ENCODE results near the gene JAKMIP1. TPM values are rescaled to one million over a fixed set of nuclear protein-coding genes. Genes with fewer than 3 reads are reported as not detected.
"Not testable (repeated sequence)": the region's sequence is repeated elsewhere in the genome, so short reads cannot be mapped to it uniquely, and the experiment has no call there.

The JAKMIP1 gene
- total RNA-seq, 1 donor from 2014 or later = 11.3 TPM

DNA sequence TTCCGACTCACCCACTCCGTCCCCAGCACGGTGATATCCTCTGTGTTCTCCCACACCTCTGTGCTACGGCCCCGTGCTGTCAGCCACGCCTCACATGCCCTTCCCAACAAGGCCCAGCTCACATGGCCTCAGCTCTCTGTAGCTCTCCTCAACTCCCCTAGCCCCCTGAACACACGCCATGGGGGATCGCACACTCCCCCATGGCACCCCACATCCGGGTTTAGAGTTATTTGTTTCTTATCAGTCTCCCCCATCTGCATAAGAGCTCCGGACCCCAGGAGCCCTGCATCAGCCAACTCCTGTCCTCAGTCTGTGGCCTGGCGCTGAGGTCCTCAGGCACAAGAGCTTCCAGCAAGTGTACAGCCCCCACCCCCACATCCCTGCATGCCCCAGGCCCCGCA lies 189.1 kb downstream of the JAKMIP1 start:
- DNase-seq (ENCODE audit: low spot score) = no peak
- intact Hi-C loops (cut with micrococcal nuclease) = no loop called here
- no peaks in the 10 kb centered on the region for H3K36me3 Mint-ChIP-seq (ENCODE audit: low read depth)
- peaks cover 12% of the 10 kb centered on the region for H3K27me3 Mint-ChIP-seq (ENCODE audit: low read depth)
- H3K27ac Mint-ChIP-seq = no peak overlapping the region
- no peak overlapping the region for H3K4me3 Mint-ChIP-seq (ENCODE audit: low read depth)
- peaks cover 2% of the 10 kb centered on the region for H3K4me1 Mint-ChIP-seq (ENCODE audit: low read depth)
- no peaks in the 10 kb centered on the region for H3K9me3 Mint-ChIP-seq

DNA sequence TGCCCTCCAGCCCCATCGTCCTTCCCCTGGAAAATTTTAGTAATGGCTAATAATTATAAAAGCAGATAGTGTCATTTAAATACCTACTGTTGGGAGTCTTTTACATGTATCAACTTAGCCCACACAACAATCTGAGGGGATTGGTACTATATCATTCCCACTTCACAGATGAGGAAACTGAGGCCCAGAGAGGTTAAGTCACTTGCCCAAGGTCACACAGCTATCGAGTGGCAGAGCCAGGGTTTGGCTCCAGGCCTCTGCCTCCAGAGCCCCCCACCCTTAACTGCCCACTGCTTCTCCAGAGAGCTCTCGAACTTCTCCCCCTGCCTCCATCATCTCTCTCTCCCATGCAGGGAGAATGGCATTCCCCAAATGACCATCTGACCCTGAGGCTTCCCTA lies 189.6 kb downstream of the JAKMIP1 start:
- Mint-ChIP-seq H3K27me3 (ENCODE audit: low read depth) (peaks cover 12% of the 10 kb centered on the region), H3K27ac (no peak overlapping the region), H3K36me3 (ENCODE audit: low read depth) (no peaks in the 10 kb centered on the region), H3K4me3 (ENCODE audit: low read depth) (no peak overlapping the region), H3K9me3 (no peaks in the 10 kb centered on the region), H3K4me1 (ENCODE audit: low read depth) (peaks cover 2% of the 10 kb centered on the region)
- intact Hi-C loops (cut with micrococcal nuclease) = no loop called here
- DNase-seq (ENCODE audit: low spot score) = no peak

DNA sequence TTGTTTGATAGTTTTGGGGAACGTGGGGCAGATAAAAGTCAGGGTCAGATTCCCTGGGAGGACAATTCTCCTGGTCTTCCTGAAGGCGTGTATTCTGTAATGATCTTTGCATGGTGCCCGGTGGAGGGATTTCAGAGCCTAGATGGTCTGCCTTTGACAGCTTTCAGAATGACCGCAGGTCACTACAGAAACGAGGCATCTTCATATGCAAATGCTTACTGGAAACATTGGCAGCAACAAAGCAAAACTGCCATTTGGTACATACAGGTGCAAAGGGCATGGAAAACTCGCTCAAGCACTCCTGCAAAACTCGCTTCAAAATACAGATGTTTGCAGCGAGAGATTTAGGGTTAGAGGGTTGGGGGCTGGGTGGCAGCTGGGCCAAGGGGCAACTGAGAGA lies 190.9 kb downstream of the JAKMIP1 start:
- Mint-ChIP-seq H3K27me3 (ENCODE audit: low read depth) (peaks cover 12% of the 10 kb centered on the region), H3K4me1 (ENCODE audit: low read depth) (peaks cover 2% of the 10 kb centered on the region), H3K4me3 (ENCODE audit: low read depth) (no peak overlapping the region), H3K27ac (no peak overlapping the region), H3K9me3 (no peaks in the 10 kb centered on the region), H3K36me3 (ENCODE audit: low read depth) (no peaks in the 10 kb centered on the region)
- no peak for DNase-seq (ENCODE audit: low spot score)
- intact Hi-C loops (cut with micrococcal nuclease) = no loop called here

DNA sequence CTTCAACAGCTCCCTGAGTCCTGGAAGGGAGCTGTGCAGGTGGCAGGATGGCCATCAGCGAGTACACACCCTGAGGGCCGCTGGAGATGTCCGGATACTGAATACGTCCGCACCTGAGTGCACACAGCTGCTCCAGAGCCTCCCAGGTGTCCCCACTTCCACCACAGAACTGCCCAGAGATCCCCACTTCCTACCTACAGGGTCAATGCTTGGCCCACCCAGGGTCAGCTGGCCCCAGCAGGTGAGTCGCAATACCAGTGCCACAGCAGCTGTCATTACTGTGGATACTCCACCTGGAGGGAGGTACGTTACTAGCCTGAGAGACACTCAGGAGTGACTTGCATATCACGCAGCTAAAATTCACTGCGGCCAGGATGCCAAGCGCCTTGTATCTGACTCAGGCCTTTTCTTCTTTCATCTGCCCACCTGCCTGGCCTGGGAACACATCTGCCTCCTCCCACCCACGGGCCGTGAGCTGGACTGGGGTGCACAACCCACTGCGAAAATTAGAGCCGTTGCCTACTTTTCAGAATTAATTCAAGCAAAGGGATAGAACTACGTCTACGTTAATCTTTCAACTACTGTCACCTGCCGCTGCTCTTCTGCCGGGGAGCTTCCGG lies 191.5 kb downstream of the JAKMIP1 start:
- peaks cover 2% of the 10 kb centered on the region for H3K4me1 Mint-ChIP-seq (ENCODE audit: low read depth)
- no peak for DNase-seq (ENCODE audit: low spot score)
- no peaks in the 10 kb centered on the region for H3K9me3 Mint-ChIP-seq
- intact Hi-C loops (cut with micrococcal nuclease) = no loop called here
- no peaks in the 10 kb centered on the region for H3K36me3 Mint-ChIP-seq (ENCODE audit: low read depth)
- peaks cover 12% of the 10 kb centered on the region for H3K27me3 Mint-ChIP-seq (ENCODE audit: low read depth)
- H3K27ac Mint-ChIP-seq = no peak overlapping the region
- H3K4me3 Mint-ChIP-seq (ENCODE audit: low read depth) = no peak overlapping the region

DNA sequence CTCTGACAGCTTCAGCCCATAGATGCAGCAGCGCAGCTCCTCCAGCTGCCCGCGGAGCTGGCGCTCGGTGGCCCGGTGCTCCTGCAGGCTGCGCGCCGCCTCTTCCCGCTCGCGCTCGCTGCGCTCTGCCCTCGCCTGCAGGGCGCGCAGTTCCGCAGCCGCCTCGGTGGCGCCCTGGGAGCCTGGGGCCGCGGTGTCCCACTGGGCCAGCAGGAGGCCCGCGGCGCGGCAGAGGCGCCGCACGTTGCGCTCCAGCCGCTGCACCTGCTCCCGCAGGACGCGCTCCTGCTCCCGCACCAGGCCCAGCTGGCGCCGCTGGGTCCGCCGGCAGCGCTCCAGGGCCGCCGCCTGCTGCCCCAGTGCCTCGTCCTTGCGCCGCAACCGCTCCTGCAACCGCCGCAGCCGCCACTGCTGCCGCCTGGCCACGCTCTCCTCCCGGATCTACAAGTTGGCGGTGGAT lies 192.2 kb downstream of the JAKMIP1 start:
- DNase-seq (ENCODE audit: low spot score) = no peak
- H3K27me3 Mint-ChIP-seq (ENCODE audit: low read depth) = peaks cover 12% of the 10 kb centered on the region
- H3K9me3 Mint-ChIP-seq = no peaks in the 10 kb centered on the region
- no peak overlapping the region for H3K27ac Mint-ChIP-seq
- H3K36me3 Mint-ChIP-seq (ENCODE audit: low read depth) = no peaks in the 10 kb centered on the region
- peaks cover 2% of the 10 kb centered on the region for H3K4me1 Mint-ChIP-seq (ENCODE audit: low read depth)
- intact Hi-C loops (cut with micrococcal nuclease) = no loop called here
- H3K4me3 Mint-ChIP-seq (ENCODE audit: low read depth) = no peak overlapping the region

DNA sequence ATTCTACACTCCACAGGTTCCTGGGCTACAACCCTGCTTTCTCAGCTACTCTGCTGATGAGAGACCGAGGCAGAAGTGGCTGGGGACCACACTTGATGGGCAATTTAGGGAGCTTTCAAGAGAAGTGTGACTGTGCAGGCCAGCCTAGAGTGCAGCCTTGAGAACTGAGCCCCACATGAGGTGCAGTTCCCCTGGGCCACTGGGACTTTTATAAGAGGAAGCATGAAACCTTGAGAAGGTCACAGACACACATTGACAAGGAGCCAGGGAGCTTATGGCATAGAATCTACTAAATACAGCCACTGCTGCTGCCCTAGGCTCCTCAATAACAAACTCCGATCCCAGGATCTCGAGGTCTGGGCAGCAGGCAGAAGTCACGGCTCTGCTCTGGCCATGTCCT lies 195.2 kb downstream of the JAKMIP1 start:
- H3K9me3 Mint-ChIP-seq = no peaks in the 10 kb centered on the region
- no peaks in the 10 kb centered on the region for H3K4me1 Mint-ChIP-seq (ENCODE audit: low read depth)
- no peak for DNase-seq (ENCODE audit: low spot score)
- no peaks in the 10 kb centered on the region for H3K36me3 Mint-ChIP-seq (ENCODE audit: low read depth)
- peaks cover 12% of the 10 kb centered on the region for H3K27me3 Mint-ChIP-seq (ENCODE audit: low read depth)
- intact Hi-C loops (cut with micrococcal nuclease) = no loop called here
- H3K27ac Mint-ChIP-seq = no peak overlapping the region
- H3K4me3 Mint-ChIP-seq (ENCODE audit: low read depth) = no peak overlapping the region

DNA sequence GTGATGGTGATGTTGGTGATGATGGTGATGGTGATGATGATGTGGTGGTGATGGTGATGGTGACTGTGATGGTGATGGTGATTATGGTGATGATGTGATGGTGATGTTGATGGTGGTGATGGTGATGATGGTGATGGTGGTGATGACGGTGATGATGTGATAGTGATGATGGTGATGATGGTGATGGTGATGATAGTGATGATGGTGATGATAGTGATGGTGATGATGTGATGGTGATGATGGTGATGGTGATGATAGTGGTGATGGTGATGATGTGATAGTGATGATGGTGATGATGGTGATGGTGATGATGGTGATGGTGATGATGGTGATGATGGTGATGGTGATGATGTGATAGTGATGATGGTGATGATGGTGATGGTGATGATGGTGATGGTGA lies 196.9 kb downstream of the JAKMIP1 start:
- H3K4me3 Mint-ChIP-seq (ENCODE audit: low read depth); H3K9me3 Mint-ChIP-seq; H3K27ac Mint-ChIP-seq; H3K27me3 Mint-ChIP-seq (ENCODE audit: low read depth); H3K36me3 Mint-ChIP-seq (ENCODE audit: low read depth); intact Hi-C loops (cut with micrococcal nuclease); DNase-seq (ENCODE audit: low spot score); H3K4me1 Mint-ChIP-seq (ENCODE audit: low read depth): not testable (repeated sequence)

DNA sequence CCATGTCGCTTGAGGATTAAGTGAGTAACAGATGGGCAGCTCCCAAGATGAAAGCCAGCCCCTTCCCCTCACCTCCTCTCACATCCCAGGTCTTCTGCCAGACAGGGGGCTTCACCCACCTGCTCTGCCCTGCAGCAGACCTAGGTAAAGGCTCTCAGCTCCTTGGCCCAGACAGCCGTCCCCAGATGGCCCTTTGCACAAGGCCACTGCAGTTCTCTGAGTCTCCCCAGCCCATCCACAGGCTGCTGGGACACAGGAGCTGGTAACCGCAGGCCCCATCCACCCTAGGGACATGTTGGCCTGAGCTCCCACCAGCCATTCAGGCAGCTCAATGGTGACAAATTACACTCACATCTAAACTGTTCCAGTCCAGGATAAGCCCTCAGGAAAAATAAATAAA lies 197.4 kb downstream of the JAKMIP1 start:
- Mint-ChIP-seq H3K27ac (no peak overlapping the region), H3K36me3 (ENCODE audit: low read depth) (no peaks in the 10 kb centered on the region), H3K9me3 (no peaks in the 10 kb centered on the region), H3K27me3 (ENCODE audit: low read depth) (peaks cover 6% of the 10 kb centered on the region), H3K4me3 (ENCODE audit: low read depth) (no peak overlapping the region), H3K4me1 (ENCODE audit: low read depth) (no peaks in the 10 kb centered on the region)
- intact Hi-C loops (cut with micrococcal nuclease) = no loop called here
- DNase-seq (ENCODE audit: low spot score) = no peak

DNA sequence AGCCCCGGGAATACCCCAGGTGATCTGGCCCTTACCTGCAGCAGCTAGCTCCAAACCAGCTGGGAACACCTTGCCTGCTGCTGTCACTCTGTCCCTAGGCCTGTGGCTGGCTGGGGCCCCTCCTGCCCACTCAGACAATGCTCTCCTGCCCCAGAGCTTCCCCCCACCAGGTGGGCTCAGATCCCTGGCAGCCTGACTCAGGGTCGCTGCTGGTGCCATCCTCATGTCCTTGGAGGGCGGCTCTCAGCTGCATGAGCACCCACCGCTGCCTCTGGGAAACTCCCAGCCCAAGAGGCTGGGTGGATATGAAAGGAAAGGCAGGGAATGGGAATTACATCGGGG lies 197.9 kb downstream of the JAKMIP1 start:
- H3K27me3 Mint-ChIP-seq (ENCODE audit: low read depth) = peaks cover 5% of the 10 kb centered on the region
- intact Hi-C loops (cut with micrococcal nuclease) = no loop called here
- H3K36me3 Mint-ChIP-seq (ENCODE audit: low read depth) = no peaks in the 10 kb centered on the region
- H3K9me3 Mint-ChIP-seq = no peaks in the 10 kb centered on the region
- no peak overlapping the region for H3K4me3 Mint-ChIP-seq (ENCODE audit: low read depth)
- no peaks in the 10 kb centered on the region for H3K4me1 Mint-ChIP-seq (ENCODE audit: low read depth)
- no peak for DNase-seq (ENCODE audit: low spot score)
- no peak overlapping the region for H3K27ac Mint-ChIP-seq

DNA sequence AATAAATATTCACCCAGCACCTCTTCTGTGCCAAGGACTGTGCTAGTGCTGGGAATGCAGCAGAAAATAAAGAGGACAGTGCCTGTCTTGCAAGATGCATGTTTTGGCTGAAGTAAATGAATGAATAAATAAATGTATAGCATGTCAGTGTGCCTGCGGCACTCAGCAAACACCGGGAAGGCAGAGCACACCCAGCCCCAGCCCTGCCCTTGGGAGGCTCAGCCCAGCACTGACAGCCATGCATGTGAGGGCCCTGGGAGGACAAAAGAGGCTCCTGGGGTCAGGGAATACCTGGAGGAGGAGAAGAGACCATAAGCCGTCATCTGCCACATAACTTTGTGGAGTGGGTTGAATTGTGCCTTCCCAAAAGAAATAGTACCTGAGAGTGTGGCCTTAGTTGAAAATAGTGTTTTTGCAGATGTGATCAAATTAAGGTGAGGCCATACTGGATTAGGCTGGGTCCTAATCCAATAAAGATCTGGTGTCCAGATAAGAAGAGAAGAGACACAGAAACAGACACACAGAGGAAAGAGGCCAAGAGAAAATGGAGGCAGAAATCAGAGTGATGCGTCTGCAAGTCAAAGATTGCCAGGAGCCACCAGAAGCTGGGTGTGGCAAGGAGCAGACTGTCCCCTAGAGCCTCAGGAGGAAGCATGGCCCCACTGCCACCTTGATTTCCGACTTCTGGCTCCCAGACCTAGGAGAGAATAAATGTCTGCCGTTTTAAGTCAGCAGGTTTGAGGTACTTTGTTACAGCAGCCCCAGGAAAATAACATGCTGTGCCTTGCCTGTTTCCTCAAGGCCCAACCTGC lies 198.5 kb downstream of the JAKMIP1 start:
- intact Hi-C loops (cut with micrococcal nuclease) = no loop called here
- no peak overlapping the region for H3K4me3 Mint-ChIP-seq (ENCODE audit: low read depth)
- H3K36me3 Mint-ChIP-seq (ENCODE audit: low read depth) = no peaks in the 10 kb centered on the region
- H3K27ac Mint-ChIP-seq = no peak overlapping the region
- no peaks in the 10 kb centered on the region for H3K4me1 Mint-ChIP-seq (ENCODE audit: low read depth)
- H3K27me3 Mint-ChIP-seq (ENCODE audit: low read depth) = peaks cover 1% of the 10 kb centered on the region
- no peaks in the 10 kb centered on the region for H3K9me3 Mint-ChIP-seq
- DNase-seq (ENCODE audit: low spot score) = no peak

DNA sequence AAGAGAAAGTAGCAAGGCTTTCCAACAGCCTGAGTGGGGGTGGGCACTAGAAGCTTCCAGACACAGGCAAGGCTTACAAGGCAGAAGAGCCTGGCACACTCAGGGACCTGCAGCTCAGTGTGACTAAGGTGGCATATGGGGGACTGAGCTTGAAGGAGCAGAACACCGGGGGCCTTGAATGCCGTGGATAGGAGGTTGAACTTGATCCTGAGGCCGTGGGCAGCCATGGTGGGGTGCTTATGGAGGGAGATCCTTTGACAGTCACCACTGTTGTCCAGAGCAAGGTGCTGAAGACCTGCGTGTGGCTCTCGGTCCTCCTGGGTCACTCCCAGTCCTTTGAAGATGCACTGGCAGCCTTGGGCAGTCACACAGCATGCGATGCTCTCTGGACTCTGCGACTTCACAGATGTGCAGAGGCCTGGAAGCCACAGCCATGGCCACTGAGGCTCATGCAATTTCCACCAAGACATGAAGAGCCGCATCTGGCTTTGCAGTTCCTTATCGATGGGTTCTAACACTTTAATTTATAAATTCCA lies 200.5 kb downstream of the JAKMIP1 start:
- H3K4me3 Mint-ChIP-seq (ENCODE audit: low read depth) = no peak overlapping the region
- H3K36me3 Mint-ChIP-seq (ENCODE audit: low read depth) = no peaks in the 10 kb centered on the region
- H3K4me1 Mint-ChIP-seq (ENCODE audit: low read depth) = no peaks in the 10 kb centered on the region
- DNase-seq (ENCODE audit: low spot score) = no peak
- intact Hi-C loops (cut with micrococcal nuclease) = loop anchor here (10.0 kb wide), 1 partner anchor 225 kb away; no protein-coding TSS in a partner anchor
- H3K9me3 Mint-ChIP-seq = no peaks in the 10 kb centered on the region
- no peak overlapping the region for H3K27ac Mint-ChIP-seq
- no peaks in the 10 kb centered on the region for H3K27me3 Mint-ChIP-seq (ENCODE audit: low read depth)

DNA sequence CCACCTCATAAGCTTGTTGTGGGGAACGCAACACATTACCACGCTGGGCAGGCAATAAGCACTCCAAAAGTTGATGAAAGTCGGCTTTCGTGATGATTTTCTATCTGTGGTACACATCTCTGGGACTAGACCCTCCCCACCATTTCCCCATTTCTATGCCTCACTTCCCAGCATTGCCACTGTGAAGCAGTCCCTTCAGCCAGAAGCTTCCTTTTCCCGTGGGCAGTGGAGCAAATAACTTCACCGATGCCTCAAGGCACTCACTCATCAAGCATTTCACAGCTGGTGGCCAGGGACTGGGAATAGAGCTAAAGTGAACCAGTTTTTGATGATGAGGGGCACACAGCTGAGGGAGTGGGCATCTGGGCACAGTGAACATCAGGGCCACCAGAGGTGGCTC lies 201.0 kb downstream of the JAKMIP1 start:
- intact Hi-C loops (cut with micrococcal nuclease) = loop anchor here (10.0 kb wide), 1 partner anchor 225 kb away; no protein-coding TSS in a partner anchor
- DNase-seq (ENCODE audit: low spot score) = no peak
- H3K4me1 Mint-ChIP-seq (ENCODE audit: low read depth) = no peaks in the 10 kb centered on the region
- no peaks in the 10 kb centered on the region for H3K9me3 Mint-ChIP-seq
- no peak overlapping the region for H3K27ac Mint-ChIP-seq
- no peak overlapping the region for H3K4me3 Mint-ChIP-seq (ENCODE audit: low read depth)
- no peaks in the 10 kb centered on the region for H3K27me3 Mint-ChIP-seq (ENCODE audit: low read depth)
- no peaks in the 10 kb centered on the region for H3K36me3 Mint-ChIP-seq (ENCODE audit: low read depth)

DNA sequence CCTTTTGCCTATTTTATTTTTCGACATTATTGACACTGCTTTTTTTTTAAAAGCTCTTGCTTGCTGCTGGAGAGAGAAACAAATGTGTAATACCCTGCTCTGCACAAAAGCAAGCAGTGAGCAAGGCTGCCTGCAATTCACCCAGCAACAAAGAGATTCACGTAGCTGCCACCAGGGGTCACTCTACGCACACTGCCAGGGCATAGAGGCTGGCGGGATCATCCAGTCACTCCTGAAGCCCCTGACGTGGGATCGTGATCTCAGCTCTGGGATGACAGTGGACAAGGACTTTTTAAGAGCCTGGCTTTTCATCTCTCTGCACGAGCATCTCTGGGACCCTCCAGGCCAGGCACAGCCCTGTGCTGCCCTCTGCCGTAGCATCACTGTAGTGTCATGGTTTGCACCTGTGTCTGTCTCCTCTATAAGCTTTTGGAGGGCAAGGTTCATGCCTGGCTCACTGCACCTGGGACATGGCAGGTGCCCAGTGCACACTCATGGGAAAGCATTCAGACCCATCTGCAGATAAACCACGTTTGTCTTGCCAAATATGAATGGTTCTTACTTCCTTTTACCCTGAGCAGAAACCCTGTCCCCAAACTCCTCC lies 201.9 kb downstream of the JAKMIP1 start:
- no peak overlapping the region for H3K27ac Mint-ChIP-seq
- no peaks in the 10 kb centered on the region for H3K9me3 Mint-ChIP-seq
- H3K4me1 Mint-ChIP-seq (ENCODE audit: low read depth) = no peaks in the 10 kb centered on the region
- H3K4me3 Mint-ChIP-seq (ENCODE audit: low read depth) = no peak overlapping the region
- H3K27me3 Mint-ChIP-seq (ENCODE audit: low read depth) = no peaks in the 10 kb centered on the region
- H3K36me3 Mint-ChIP-seq (ENCODE audit: low read depth) = no peaks in the 10 kb centered on the region
- peak; percentile 24 for DNase-seq (ENCODE audit: low spot score)
- intact Hi-C loops (cut with micrococcal nuclease) = loop anchor here (1.0 to 10.0 kb wide), 2 partner anchors 226 to 329 kb away; no protein-coding TSS in a partner anchor
